Stomach (tissue), 4 donors: ENCODE data around the gene DLG3.

ENCODE experiments used
- CTCF ChIP-seq, 7 experiments: fragments of 450-650 bp in 4 of 7; fragments of 200-600 bp in 3 of 7; sonication (generic) in 3 of 7; IDR thresholded peaks; one replicate each; pipeline ENCODE4 v1.5.1; 2016 to 2019; ENCODE audit warnings: antibody characterized with exemption in 7 of 7, control low read depth in 2 of 7, mild to moderate bottlenecking in 1 of 7
- EP300 ChIP-seq: sonication (generic); formaldehyde crosslinking; IDR thresholded peaks from one replicate; pipeline ENCODE4 v1.6.1; 2017; ENCODE audit warnings: antibody characterized with exemption
- POLR2A ChIP-seq, 4 donors: fragments of 450-650 bp; IDR thresholded peaks; one replicate each; pipeline ENCODE4 v1.6.1; 2016; ENCODE audit warnings: antibody characterized with exemption in 4 of 4, control low read depth in 2 of 4, mild to moderate bottlenecking in 1 of 4, moderate library complexity in 1 of 4
- POLR2AphosphoS5 ChIP-seq, 3 donors: sonication (generic); formaldehyde crosslinking; IDR thresholded peaks; one replicate each; pipeline ENCODE4 v1.6.1; 2016; ENCODE audit warnings: antibody characterized with exemption in 3 of 3

- TF ChIP-seq CTCF (IDR thresholded peaks at IDR 0.05) (no peak), POLR2A (IDR thresholded peaks at IDR 0.05) (no peak), POLR2AphosphoS5 (IDR thresholded peaks at IDR 0.05) (no peak), EP300 (no peak)
Measured at GRCh38 chrX:70444326-70444945, at the start of gene DLG3.
